K562 (cell line): Measurements from ENCODE around the gene ZDHHC14. TPM values are rescaled to one million over a fixed set of nuclear protein-coding genes. Genes with fewer than 3 reads are reported as not detected.

ENCODE experiments used
- ATAC-seq: fragments of 200-7000 bp; cut with Tn5 transposase; 3 replicates; pipeline ENCODE4 v1.9.1; 2020; ENCODE audit warnings: moderate library complexity
- BruUV-seq: library from RNA; stranded (reverse); fragments of 400-500 nt; replicated peaks from 2 replicates; lab custom pipeline; 2021; lab: Mats Ljungman, UMichigan
- CTCF ChIA-PET: fragments of 300-600 bp; formaldehyde crosslinking; extraction: SDS; loops from one replicate; lab custom pipeline; 2021; ENCODE audit warnings: low intra/inter-chr PET ratio; lab: Yijun Ruan, JAX
- POLR2A ChIA-PET: fragments of 300-600, 350-650 bp; sonication (Branson Sonifier 250); formaldehyde crosslinking; extraction: SDS; loops from one replicate; lab custom pipeline; 2021; ENCODE audit warnings: antibody characterized with exemption, inconsistent platforms; lab: Yijun Ruan, JAX
- DNase-seq, 4 experiments: peaks; one replicate each; pipeline versions ENCODE4 v3.0.0 to v3.0.0-alpha.2; 2011 to 2018; ENCODE audit warnings: low spot score in 3 of 4, mixed read lengths in 3 of 4; ENCODE audit errors: extremely low read depth in 1 of 4
- FAIRE-seq: peaks from 2 replicates; lab custom pipeline; 2011; peaks lifted over from hg19 to GRCh38; lab: Jason Lieb, UNC
- H2AFZ ChIP-seq: 2 replicates; pipeline ENCODE4 v1.6.0; 2011; ENCODE audit warnings: low read depth, low read length, control low read depth, inconsistent platforms
- H3K27ac ChIP-seq: fragments of 200-600 bp; 3 replicates; pipeline ENCODE4 v1.8.0; 2011; ENCODE audit warnings: low read depth, mild to moderate bottlenecking, control low read depth, inconsistent platforms, low read length, moderate library complexity, mixed read lengths; ENCODE audit errors: extremely low read depth
- H3K27me3 ChIP-seq, 2 experiments: fragments of 300-600 bp in 1 of 2; 2 replicates in 1 of 2; 3 replicates in 1 of 2; pipeline versions ENCODE4 v1.6.0 to v1.8.0; 2011; ENCODE audit warnings: inconsistent platforms in 2 of 2, low read length in 2 of 2, mild to moderate bottlenecking in 1 of 2, mixed read lengths in 1 of 2, moderate library complexity in 1 of 2; ENCODE audit not compliant: control insufficient read depth in 2 of 2, insufficient read depth in 2 of 2
- H3K36me3 ChIP-seq: fragments of 300-600 bp; 3 replicates; pipeline ENCODE4 v1.8.0; 2011; ENCODE audit warnings: mild to moderate bottlenecking, low read length, inconsistent platforms; ENCODE audit not compliant: control insufficient read depth, insufficient read depth
- H3K4me1 ChIP-seq, 2 experiments: fragments of 200-600 bp in 1 of 2; replicated peaks in 1 of 2; 2 replicates in 1 of 2; 3 replicates in 1 of 2; pipeline versions ENCODE4 v1.5.1 to v1.8.0; 2011; ENCODE audit warnings: inconsistent platforms in 2 of 2, low read length in 2 of 2, mild to moderate bottlenecking in 1 of 2, mixed read lengths in 1 of 2, moderate library complexity in 1 of 2; ENCODE audit not compliant: control insufficient read depth in 2 of 2, insufficient read depth in 2 of 2
- H3K4me2 ChIP-seq: 2 replicates; pipeline ENCODE4 v1.6.1; 2011; ENCODE audit warnings: low read length, control low read depth, inconsistent platforms, mixed read lengths; ENCODE audit not compliant: insufficient read depth
- H3K4me3 ChIP-seq: fragments of 200-600 bp; sonication (generic), shearing (Covaris generic); 2 replicates; pipeline ENCODE4 v1.5.1; 2016; ENCODE audit warnings: control low read depth, inconsistent platforms
- H3K79me2 ChIP-seq: fragments of 200-600 bp; 3 replicates; pipeline ENCODE4 v1.8.0; 2011; ENCODE audit warnings: low read length, inconsistent platforms; ENCODE audit not compliant: control insufficient read depth, insufficient read depth
- H3K9ac ChIP-seq, 2 experiments: 2 replicates each; pipeline versions ENCODE4 v1.6.0 to v1.6.1; 2011; ENCODE audit warnings: low read depth in 2 of 2, low read length in 2 of 2, control low read depth in 1 of 2, inconsistent platforms in 1 of 2, mild to moderate bottlenecking in 1 of 2, mixed read lengths in 1 of 2; ENCODE audit not compliant: insufficient read depth in 1 of 2
- H3K9me1 ChIP-seq: one replicate; pipeline ENCODE4 v1.6.0; 2011; ENCODE audit warnings: inconsistent platforms, mild to moderate bottlenecking, low read length, moderate library complexity; ENCODE audit not compliant: control insufficient read depth, insufficient read depth
- H3K9me3 ChIP-seq: replicated peaks from 2 replicates; pipeline ENCODE4 v1.5.1; 2011; ENCODE audit warnings: low read depth, low read length, inconsistent platforms; ENCODE audit not compliant: control insufficient read depth, insufficient read depth
- H4K20me1 ChIP-seq: replicated peaks from 2 replicates; pipeline ENCODE4 v1.6.1; 2011; ENCODE audit warnings: low read length, inconsistent platforms, mixed read lengths; ENCODE audit not compliant: control insufficient read depth, insufficient read depth
- HMBOX1 ChIP-seq: sonication (generic); IDR thresholded peaks from 2 replicates; pipeline ENCODE4 v1.6.1; 2016
- MAX ChIP-seq: sonication (generic); formaldehyde crosslinking; IDR thresholded peaks from 2 replicates; pipeline ENCODE4 v1.9.0; 2022; ENCODE audit warnings: mild to moderate bottlenecking, missing genetic modification reagents
- NFIC ChIP-seq: fragments of 450-650 bp; IDR thresholded peaks from 2 replicates; pipeline ENCODE4 v1.6.1; 2017; ENCODE audit warnings: mild to moderate bottlenecking, inconsistent platforms
- TCF7 ChIP-seq: sonication (generic); IDR thresholded peaks from 2 replicates; pipeline ENCODE4 v1.6.1; 2016; ENCODE audit warnings: antibody characterized with exemption, borderline replicate concordance
- THRA ChIP-seq: fragments of 450-650 bp; IDR thresholded peaks from 2 replicates; pipeline ENCODE4 v1.6.1; 2017; ENCODE audit warnings: mild to moderate bottlenecking, moderate library complexity
- USF2 ChIP-seq: sonication (generic); formaldehyde crosslinking; IDR thresholded peaks from 2 replicates; pipeline ENCODE4 v1.5.0; 2020; ENCODE audit warnings: missing genetic modification reagents
- ZBTB11 ChIP-seq, 3 experiments: fragments of 200-800 bp in 1 of 3; fragments of 250-450 bp in 1 of 3; fragments of 450-650 bp in 1 of 3; sonication (Bioruptor Pico) in 1 of 3; sonication (Bioruptor generic) in 1 of 3; formaldehyde crosslinking in 1 of 3; IDR thresholded peaks; 2 replicates each; pipeline versions ENCODE4 v1.6.1 to v1.8.0; 2016 to 2022; ENCODE audit warnings: mild to moderate bottlenecking in 2 of 3, missing genetic modification characterization in 2 of 3, missing compliant biosample characterization in 1 of 3, moderate library complexity in 1 of 3
- ZNF23 ChIP-seq: fragments of 250-450 bp; sonication (Bioruptor Pico); IDR thresholded peaks from 2 replicates; pipeline ENCODE4 v1.4.0; 2020; ENCODE audit warnings: mild to moderate bottlenecking
- WGBS: fragments of 100-300 bp; shearing (Covaris generic); methylation state at CpG from one replicate; pipeline ENCODE4 v1.1.6; 2016; ENCODE audit warnings: low coverage, mixed read lengths; ENCODE audit not compliant: insufficient coverage; ENCODE audit errors: missing lambda C conversion rate; 5-methylcytosine and 5-hydroxymethylcytosine counted together
- in situ Hi-C: fragments of 300-500 bp; cut with MboI; formaldehyde crosslinking; loops from 4 replicates; pipeline ENCODE4 v1.15.0; 2018; ENCODE audit warnings: inconsistent platforms, mixed read lengths
- intact Hi-C: fragments of 100-400 bp; cut with micrococcal nuclease; formaldehyde crosslinking; loops from 2 replicates; pipeline ENCODE4 v1.14.2; 2022
- polyA plus RNA-seq, 8 experiments: library from polyadenylated mRNA; depleted of rRNA in 4 of 8; stranded (reverse) in 5 of 8; unstranded in 3 of 8; fragments of >200 nt; fragmentation: Nextera tagmentation in 2 of 8; fragmentation: Illumina TruSeq in 1 of 8; extraction: Ambion mirVana in 2 of 8; extraction: Trizol in 1 of 8; gene quantifications; 2 replicates each; pipeline versions ENCODE4 v1.2.1 to v1.2.3, GENCODE V29; 2011 to 2014; ENCODE audit warnings: inconsistent platforms in 1 of 8, missing spikeins in 1 of 8
- total RNA-seq, 7 experiments: library from RNA; depleted of rRNA in 6 of 7; stranded (reverse); fragments of >200 nt in 6 of 7; fragmentation: Illumina TruSeq in 2 of 7; extraction: Trizol in 2 of 7; gene quantifications; 2 replicates each; pipeline versions ENCODE4 v1.2.1 to v1.2.3, GENCODE V29; 2011 to 2021; ENCODE audit warnings: low replicate concordance in 1 of 7

The ZDHHC14 gene
- total and polyA plus RNA-seq, 9 of the 15 experiments (the other 6 are each of a cell fraction or from before 2014, with no cell fraction given) = 0.92 to 23.1 (median 13.8) TPM

- no peak for ATAC-seq
- ChIA-PET CTCF (no interaction called here), POLR2A (interaction anchor here (0.7 kb wide), 1 partner anchor 142 kb away, joined by 3 read pairs; no protein-coding TSS in a partner anchor)
- Histone ChIP-seq H3K4me2 (no peak overlapping the region), H4K20me1 (no peaks in the 10 kb centered on the region), H3K9me3 (no peaks in the 10 kb centered on the region), H3K36me3 (no peaks in the 10 kb centered on the region), H2AFZ (peak overlapping the region; percentile 53), H3K9ac (no peak overlapping the region), H3K4me3 (no peak overlapping the region), H3K27me3 (no peaks in the 10 kb centered on the region), H3K27ac (no peak overlapping the region; the same call in 2 of the 3 replicates), H3K79me2 (peaks cover 4% of the 10 kb centered on the region; the same call in 1 of the 3 replicates), H3K9me1 (no peaks in the 10 kb centered on the region), H3K4me1 (peaks cover 5 to 16% of the 10 kb centered on the region in 2 experiments; a peak in 4 of 5 replicates)
- no peak for DNase-seq
- in situ Hi-C loops = no loop called here
- intact Hi-C loops = no loop called here
- WGBS = 44% methylated on average over 9 of the region's 9 CpGs
- FAIRE-seq = peak; percentile 72
- BruUV-seq = no TSS peak
- TF ChIP-seq ZNF23 = no peak
- no peak for TF ChIP-seq MAX (CRISPR knock-in tag)
- TF ChIP-seq USF2 = no peak
- no peak for TF ChIP-seq TCF7
- TF ChIP-seq THRA = no peak
- no peak for TF ChIP-seq NFIC
- no peak for TF ChIP-seq HMBOX1
- 0 out of 6 replicates have a peak, but pooled peaks of 1 of the 3 experiments have one; percentile 38 for TF ChIP-seq ZBTB11 (CRISPR knock-in tag; IDR thresholded peaks at IDR 0.05)
Observed at GRCh38 chr6:157376706-157377230, 4.2 kb upstream of the ZDHHC14 start.
